Motor neuron (in vitro differentiated cells): ENCODE results near the gene TUNAR. TPM values are rescaled to one million over a fixed set of nuclear protein-coding genes. Genes with fewer than 3 reads are reported as not detected.

Experiments used
- ATAC-seq, 8 experiments: fragments of 200-7000 bp; cut with Tn5 transposase; replicated peaks in 6 of 8; 2 replicates each; pipeline ENCODE4 v1.8.0; 2021; ENCODE audit warnings: mild to moderate bottlenecking in 8 of 8, moderate library complexity in 8 of 8
- H3K27ac ChIP-seq, 2 donors: fragments of 250-450 bp; sonication (Bioruptor Pico); 2 replicates each; pipeline ENCODE4 v1.9.0; 2021; ENCODE audit warnings: antibody characterized with exemption in 2 of 2, mild to moderate bottlenecking in 2 of 2, moderate library complexity in 1 of 2
- H3K4me1 ChIP-seq, 2 donors: fragments of 250-450 bp; sonication (Bioruptor Pico); replicated peaks in 1 of 2; 2 replicates each; pipeline ENCODE4 v1.6.1; 2021; ENCODE audit warnings: antibody characterized with exemption in 2 of 2, mild to moderate bottlenecking in 2 of 2, moderate library complexity in 1 of 2
- H3K4me3 ChIP-seq, 5 donors: fragments of 250-450 bp; sonication (Bioruptor Pico); 2 replicates each; pipeline ENCODE4 v1.9.0; 2021; ENCODE audit warnings: antibody characterized with exemption in 5 of 5, mild to moderate bottlenecking in 5 of 5, moderate library complexity in 4 of 5
- WGBS, 10 experiments: fragments of 450-650 bp; shearing (Covaris generic); methylation state at CpG; one replicate each; pipeline ENCODE4 v1.0.0; 2022; 5-methylcytosine and 5-hydroxymethylcytosine counted together
- in situ Hi-C, 9 experiments: fragments of 400-800 bp; cut with MboI; loops; one replicate each; pipeline ENCODE4 v1.15.0; 2021; ENCODE audit warnings: low sequenced_read_pairs in 9 of 9, low pct_unique_long_range_greater_than_20kb in 2 of 9; ENCODE audit not compliant: unreplicated experiment in 9 of 9
- total RNA-seq, 8 experiments: library from RNA; unstranded; fragments of 300-600 nt; gene quantifications; 2 replicates each; pipeline versions ENCODE4 v1.2.3 to v1.2.4, GENCODE V29; 2022

Gene TUNAR
- total RNA-seq, 8 experiments from 2014 or later = 0.18 to 24.1 (median 16.2) TPM

DNA sequence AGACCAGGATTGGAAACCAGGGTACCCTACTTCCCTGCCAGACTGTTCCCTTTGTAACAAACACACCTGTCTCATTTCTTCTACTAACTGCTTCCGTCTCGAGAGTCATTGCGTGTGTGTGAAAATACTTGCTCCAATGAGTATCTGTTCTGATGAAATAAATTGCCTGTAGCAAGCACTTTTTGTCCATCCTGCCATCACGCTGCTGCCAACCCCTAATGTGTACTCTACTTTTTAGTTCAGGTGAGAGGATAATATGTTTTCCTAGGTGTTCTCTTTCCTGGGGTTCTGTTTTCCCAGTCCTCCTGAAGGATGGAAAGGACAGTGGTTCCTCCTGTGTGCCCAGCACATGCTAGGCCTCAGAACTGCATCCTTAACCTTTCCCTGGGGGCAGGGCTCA is 1.0 kb downstream of the TUNAR start:
- WGBS, 10 experiments = 0 to 100% (median 79%) methylated on average over 1 to 4 of the region's 4 CpGs; no CpG with 5 or more reads in 2 of the 10 experiments
- peak overlapping the region; percentile 46 to 85 (median 61) for H3K4me3 ChIP-seq
- H3K27ac ChIP-seq = no peak overlapping the region
- no peak for ATAC-seq
- H3K4me1 ChIP-seq = peaks cover 17 to 26% of the 10 kb centered on the region in 2 donors
- in situ Hi-C loops = no loop called here

DNA sequence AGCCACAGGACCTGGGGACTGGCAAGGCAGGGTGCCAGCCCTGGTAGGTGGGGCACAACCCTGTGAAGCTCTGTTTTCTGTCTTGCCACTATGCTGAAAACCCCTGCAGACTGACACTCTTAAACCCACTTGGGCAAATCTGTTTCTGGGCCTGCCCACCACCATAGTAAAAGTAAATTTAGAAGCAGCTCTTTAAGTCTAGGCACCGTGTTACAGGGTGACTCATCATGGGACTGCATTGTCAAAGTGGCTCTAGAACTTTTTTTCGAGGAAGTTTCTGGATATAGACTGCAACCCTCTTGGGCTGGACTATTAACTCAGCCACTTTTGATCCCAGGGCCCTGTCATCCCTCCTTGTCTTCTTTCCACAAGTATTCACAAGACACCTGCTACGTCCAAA is 7.7 kb downstream of the TUNAR start:
- WGBS, 10 experiments = 20 to 100% (median 73%) methylated on average over 1 to 3 of the region's 3 CpGs; no CpG with 5 or more reads in 1 of the 10 experiments
- Histone ChIP-seq H3K4me1 (peaks cover 0 to 5% of the 10 kb centered on the region in 2 donors), H3K4me3 (no peak overlapping the region), H3K27ac (no peak overlapping the region)
- peak in 3 of 8 experiments; percentile 33 to 37 (median 35) for ATAC-seq
- in situ Hi-C loops = no loop called here

DNA sequence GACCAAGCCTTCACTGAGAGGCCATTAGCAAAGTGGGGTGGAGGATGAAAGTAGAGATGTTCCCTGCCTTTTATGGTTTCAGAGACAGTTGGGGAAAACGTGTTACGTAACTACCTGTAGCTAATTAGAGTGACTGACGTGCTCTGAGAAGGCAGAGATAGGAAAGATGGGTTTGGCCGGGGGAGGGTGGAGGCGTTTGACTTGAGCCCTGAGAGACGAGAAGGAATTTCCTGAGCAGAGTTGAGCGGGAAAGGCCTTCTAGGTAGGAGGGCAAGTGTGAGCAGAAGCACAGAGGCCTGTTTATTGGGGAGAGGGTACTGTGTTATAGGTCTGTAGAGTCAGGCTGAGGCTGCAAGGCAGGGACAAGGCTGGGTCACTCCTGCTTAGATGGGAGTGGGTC is 8.6 kb downstream of the TUNAR start:
- H3K4me1 ChIP-seq = no peaks in the 10 kb centered on the region
- no peak overlapping the region for H3K27ac ChIP-seq
- 20 to 88% (median 83%) methylated on average over 1 to 7 of the region's 7 CpGs; no CpG with 5 or more reads in 2 of the 10 experiments for WGBS, 10 experiments
- ATAC-seq = no peak
- in situ Hi-C loops = no loop called here
- no peak overlapping the region for H3K4me3 ChIP-seq

DNA sequence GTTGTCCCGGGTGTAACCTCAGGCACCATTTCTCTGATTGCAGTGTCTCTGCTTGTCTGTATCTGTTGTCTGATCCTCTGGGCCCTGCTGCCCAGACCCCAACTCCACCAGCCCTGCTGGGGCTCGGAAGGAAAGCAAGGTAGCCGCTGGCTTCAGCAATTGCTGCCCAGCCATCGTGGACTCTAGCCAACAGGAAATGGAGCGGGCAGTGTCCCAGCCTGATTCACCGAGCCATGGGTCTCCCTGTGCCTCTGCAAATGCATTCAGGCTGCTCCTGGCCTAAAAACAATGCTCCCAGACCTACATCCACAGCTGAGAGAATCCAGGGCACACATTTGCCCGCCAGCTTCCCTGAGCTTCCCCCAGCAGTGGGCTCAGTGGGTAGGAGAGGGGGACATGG is 9.2 kb downstream of the TUNAR start:
- H3K4me1 ChIP-seq = no peaks in the 10 kb centered on the region
- H3K4me3 ChIP-seq = no peak overlapping the region
- no peak for ATAC-seq
- H3K27ac ChIP-seq = no peak overlapping the region
- in situ Hi-C loops = no loop called here
- 60 to 100% (median 83%) methylated on average over 1 to 3 of the region's 7 CpGs; no CpG with 5 or more reads in 4 of the 10 experiments for WGBS, 10 experiments

DNA sequence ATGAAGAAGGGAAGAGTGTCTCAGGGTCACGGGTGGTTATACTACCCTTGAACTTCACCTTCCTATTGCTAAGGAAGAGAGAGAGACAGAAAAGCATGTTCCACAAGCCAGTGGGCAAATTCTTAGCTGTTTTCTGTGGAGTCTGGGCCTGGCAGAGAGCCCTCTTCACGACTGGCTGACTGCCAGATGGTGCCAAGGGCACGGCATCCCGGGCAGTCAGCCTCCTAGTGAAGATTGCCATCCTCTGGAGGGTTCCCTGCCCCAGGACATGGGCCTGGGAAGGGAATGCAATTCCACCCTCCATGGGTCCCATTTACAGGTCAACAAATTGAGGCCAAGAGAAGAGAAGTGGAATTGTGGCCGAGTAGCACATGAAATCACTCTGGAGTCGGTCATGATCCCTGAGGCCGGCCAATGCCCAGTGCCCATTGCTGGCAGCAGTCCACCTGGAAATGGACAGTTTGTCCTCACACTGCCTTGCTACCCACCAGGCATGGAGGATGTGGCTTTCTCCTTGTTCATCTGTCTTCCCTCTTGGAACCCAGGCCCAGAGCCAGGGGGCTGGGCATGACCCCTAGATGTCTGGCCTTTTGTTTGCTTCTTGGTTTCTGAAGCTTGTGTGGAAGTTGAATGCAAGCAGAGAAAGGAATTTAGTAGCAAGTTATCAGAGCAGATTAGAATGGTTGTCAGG is 9.9 kb downstream of the TUNAR start:
- in situ Hi-C loops = no loop called here
- H3K4me3 ChIP-seq = no peak overlapping the region
- H3K27ac ChIP-seq = no peak overlapping the region
- H3K4me1 ChIP-seq = peaks cover 0 to 4% of the 10 kb centered on the region in 2 donors
- 17 to 100% (median 90%) methylated on average over 1 to 4 of the region's 7 CpGs; no CpG with 5 or more reads in 2 of the 10 experiments for WGBS, 10 experiments
- no peak for ATAC-seq

DNA sequence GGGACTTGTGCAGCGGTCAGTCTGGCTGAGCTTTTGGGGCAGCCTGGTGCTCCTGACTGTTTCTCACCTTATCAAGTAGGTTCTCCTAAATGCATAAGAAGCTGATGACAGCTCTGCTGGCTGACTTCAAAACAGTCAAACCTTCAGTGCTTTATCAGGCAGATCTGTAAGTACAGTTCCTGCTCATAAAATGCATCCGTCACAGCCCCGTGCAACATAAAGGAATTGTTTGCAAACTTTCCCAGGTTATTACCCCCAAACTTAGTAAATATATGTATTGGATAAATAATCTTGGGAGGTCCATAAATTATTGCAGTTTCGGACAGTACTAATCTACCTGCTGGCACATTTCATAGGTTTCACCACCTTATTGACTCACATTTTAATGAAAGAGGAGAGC is 10.7 kb downstream of the TUNAR start:
- Histone ChIP-seq H3K4me3 (no peak overlapping the region), H3K27ac (no peak overlapping the region), H3K4me1 (peaks cover 0 to 6% of the 10 kb centered on the region in 2 donors)
- in situ Hi-C loops = no loop called here
- 17 to 100% (median 91%) methylated on average over 1 to 4 of the region's 4 CpGs; no CpG with 5 or more reads in 1 of the 10 experiments for WGBS, 10 experiments
- no peak for ATAC-seq

DNA sequence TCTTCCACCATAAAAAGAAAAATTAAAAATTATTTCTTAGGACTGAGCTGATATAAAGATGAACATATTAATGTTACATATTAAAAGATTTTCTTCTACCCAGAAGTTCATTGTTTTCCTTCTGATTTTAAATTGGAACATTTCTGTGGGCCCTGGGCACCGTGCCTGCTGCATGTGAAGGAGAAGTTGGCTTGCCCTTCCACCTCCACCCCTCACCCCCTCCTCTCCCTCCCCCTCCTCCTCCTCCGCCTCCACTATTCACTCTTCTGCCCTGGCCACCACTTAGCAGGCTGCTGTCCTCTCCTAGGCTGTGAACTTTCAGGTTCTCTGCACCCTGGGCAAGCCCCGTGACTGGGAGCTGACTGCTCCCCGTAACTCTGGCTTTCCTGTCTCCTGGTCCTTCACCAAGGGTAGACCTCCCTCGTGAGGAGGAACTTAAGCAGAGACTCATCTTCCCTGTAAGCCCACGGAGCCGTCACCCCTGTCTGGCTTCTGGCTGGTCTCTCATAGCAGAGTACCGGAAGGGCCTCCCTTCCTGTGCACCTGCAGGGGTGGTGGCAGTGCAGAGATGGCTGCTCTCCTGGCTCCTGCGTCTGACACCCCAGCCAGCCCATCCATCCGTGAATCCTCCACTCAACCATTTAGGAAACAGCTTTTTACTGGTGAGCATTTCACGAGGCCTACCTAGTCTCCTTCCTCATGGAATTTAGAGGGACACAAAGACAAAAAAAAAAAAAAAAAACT is 12.8 kb downstream of the TUNAR start:
- in situ Hi-C loops = no loop called here
- Histone ChIP-seq H3K27ac (no peak overlapping the region), H3K4me3 (no peak overlapping the region), H3K4me1 (peaks cover 0 to 6% of the 10 kb centered on the region in 2 donors)
- 51 to 100% (median 83%) methylated on average over 1 to 4 of the region's 11 CpGs; no CpG with 5 or more reads in 4 of the 10 experiments for WGBS, 10 experiments
- no peak for ATAC-seq

DNA sequence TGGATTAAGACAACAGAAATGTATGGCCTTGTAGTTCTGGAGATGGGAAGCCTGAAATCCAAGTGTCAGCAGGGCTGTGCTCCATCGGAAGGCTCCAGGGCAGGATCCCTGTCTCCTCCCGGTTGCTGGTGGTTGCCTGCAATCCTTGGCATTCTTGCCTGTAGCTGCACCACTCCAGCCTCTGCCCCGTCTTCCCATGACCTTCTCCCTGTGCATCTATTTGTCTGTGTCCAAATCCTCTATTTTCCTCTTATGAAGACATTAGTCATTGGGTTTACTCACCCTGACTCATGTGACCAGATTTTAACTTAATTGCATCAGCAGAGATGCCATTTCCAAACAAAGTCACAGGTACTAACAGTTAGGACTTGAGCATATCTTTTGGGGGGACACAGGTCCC is 15.1 kb downstream of the TUNAR start:
- peak in 5 of 8 experiments; percentile 62 to 95 (median 82) for ATAC-seq
- in situ Hi-C loops = no loop called here
- 6 to 100% (median 89%) methylated on average over 1 to 3 of the region's 3 CpGs; no CpG with 5 or more reads in 3 of the 10 experiments for WGBS, 10 experiments
- peaks cover 0 to 6% of the 10 kb centered on the region in 2 donors for H3K4me1 ChIP-seq
- no peak overlapping the region for H3K4me3 ChIP-seq
- H3K27ac ChIP-seq = no peak overlapping the region

DNA sequence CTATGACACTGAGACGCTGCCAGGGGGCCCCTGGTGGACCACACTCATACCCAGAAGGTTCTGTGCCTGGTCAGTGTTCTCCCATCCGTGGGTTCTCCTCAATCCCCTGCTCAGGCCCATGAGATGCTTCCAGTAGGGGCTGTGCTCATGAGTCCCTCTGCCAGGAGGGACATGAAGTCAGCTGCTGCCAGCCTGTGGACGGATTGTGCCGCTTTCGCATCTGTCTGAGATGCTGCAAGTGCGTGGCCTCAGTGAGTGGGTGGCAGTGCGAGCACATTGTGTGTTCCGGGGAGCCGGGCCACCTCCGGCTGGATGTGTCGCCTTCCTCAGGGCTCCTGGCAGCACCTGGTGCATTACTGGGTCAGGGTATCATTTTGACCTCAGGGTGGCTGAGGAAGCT is 15.5 kb downstream of the TUNAR start:
- WGBS, 10 experiments = 0 to 89% (median 69%) methylated on average over 1 to 5 of the region's 11 CpGs; no CpG with 5 or more reads in 4 of the 10 experiments
- ATAC-seq = peak in 4 of 8 experiments; percentile 15 to 68 (median 60)
- Histone ChIP-seq H3K4me3 (no peak overlapping the region), H3K4me1 (peaks cover 0 to 6% of the 10 kb centered on the region in 2 donors), H3K27ac (no peak overlapping the region)
- in situ Hi-C loops = no loop called here

DNA sequence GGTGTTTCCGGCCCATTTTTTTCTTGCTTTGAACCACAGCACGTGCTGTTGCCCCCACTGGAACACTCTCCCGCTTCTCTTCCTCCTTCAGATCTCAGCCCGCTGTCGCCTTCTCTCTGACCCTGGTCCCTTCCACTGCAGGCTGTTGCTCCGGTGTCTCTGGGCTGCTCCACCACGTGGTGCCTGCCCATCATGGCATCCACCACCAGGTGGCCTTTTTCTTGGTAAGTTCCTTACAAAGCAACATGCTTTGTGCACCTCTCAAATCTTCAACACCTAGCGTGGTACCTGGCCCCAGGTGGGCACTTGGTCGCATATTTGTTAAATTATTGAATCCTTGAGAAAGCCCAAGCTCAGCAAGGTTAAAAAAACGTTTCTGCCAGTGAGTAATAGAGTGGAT is 19.1 kb downstream of the TUNAR start:
- Histone ChIP-seq H3K27ac (no peak overlapping the region), H3K4me1 (peaks cover 0 to 6% of the 10 kb centered on the region in 2 donors), H3K4me3 (no peak overlapping the region)
- in situ Hi-C loops = no loop called here
- 20 to 92% (median 66%) methylated on average over 1 to 10 of the region's 10 CpGs; no CpG with 5 or more reads in 1 of the 10 experiments for WGBS, 10 experiments
- ATAC-seq = peak in 2 of 8 experiments; percentile 23 to 76

DNA sequence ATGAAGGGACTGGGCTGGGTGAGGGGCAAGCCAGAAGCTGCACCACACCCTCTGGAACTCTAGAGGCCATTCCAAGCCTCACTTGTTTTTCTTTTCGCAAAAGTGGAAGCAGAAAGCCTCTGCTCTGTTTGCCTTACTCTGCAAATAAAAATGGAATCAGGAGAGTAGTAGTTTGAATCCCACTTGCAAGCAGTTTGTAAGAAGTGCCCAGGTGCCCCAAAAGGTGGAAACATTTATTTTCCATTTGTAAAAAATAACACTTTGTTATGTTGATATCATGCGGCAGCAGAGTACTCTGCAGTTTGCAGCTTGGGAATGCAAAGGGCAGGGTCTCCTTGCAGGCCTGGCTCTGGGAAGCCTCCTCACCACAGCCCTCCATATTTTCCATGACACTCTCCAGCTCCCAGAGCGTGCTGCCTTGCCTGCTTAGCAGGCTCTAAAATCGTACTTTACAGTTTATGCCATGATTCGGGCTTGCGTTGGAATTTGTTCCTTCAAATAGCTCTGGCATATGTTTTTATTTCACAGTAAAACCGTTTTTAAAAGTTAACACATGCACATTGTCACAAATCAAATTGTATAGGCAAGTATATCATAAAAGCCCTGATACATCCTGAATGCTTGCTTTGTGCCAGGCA is 20.0 kb downstream of the TUNAR start:
- H3K4me1 ChIP-seq = peaks cover 0 to under 1% of the 10 kb centered on the region in 2 donors
- no peak overlapping the region for H3K4me3 ChIP-seq
- in situ Hi-C loops = no loop called here
- no peak for ATAC-seq
- 0 to 80% (median 40%) methylated on average over 1 to 5 of the region's 7 CpGs; no CpG with 5 or more reads in 1 of the 10 experiments for WGBS, 10 experiments
- no peak overlapping the region for H3K27ac ChIP-seq

DNA sequence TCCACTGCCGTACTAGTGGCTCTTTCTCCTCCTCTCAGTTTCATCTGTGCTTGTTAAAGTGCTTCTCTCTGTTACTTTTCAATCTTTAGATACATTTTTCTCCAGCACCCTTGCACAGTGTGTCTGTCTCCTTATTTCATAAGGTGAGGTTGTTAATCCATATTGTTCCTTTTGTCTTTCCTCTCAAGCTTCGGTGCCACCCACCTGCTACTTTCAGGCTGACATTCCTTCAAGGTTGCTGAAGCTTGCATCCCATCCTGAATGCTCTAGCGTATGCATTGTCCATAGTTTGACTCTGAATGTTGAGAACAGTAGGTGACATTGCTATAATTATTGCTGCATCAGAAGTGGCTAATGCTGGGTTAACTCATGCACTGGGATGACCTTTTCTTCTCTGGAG is 20.6 kb downstream of the TUNAR start:
- H3K27ac ChIP-seq = no peak overlapping the region
- 38 to 100% (median 90%) methylated on average over 1 to 3 of the region's 3 CpGs; no CpG with 5 or more reads in 3 of the 10 experiments for WGBS, 10 experiments
- in situ Hi-C loops = no loop called here
- ATAC-seq = no peak
- H3K4me3 ChIP-seq = no peak overlapping the region
- H3K4me1 ChIP-seq = no peaks in the 10 kb centered on the region

DNA sequence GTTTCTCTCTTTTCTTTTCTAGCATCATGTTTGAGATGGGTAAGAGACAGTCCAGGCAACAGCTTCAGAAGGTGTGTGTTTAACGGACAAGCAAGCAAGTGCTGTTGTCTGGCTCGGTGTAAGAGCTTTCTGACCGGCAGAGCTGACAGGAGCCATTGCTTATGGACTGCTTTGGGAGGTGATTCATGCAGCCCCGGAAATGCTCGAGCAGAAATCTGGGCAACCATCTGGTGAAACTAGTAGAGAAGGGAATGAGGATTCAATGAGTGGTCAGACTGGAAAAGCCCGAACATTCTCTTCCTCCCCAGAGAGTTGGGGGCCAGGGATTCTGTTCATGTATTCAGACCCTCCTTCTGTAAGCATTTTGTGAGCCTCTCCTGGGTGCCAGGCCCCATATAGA is 24.4 kb downstream of the TUNAR start:
- Histone ChIP-seq H3K4me3 (no peak overlapping the region), H3K4me1 (peaks cover 0 to 7% of the 10 kb centered on the region in 2 donors), H3K27ac (no peak overlapping the region)
- WGBS, 10 experiments = 8 to 100% (median 47%) methylated on average over 1 to 6 of the region's 6 CpGs; no CpG with 5 or more reads in 4 of the 10 experiments
- peak in 2 of 8 experiments; percentile 36 to 45 for ATAC-seq
- in situ Hi-C loops = no loop called here
